ENCODE results near the gene TMTC2. TPM values are rescaled to one million over a fixed set of nuclear protein-coding genes. Genes with fewer than 3 reads are reported as not detected.

Gene TMTC2
- total and polyA plus RNA-seq, 2 donors (not counting 1 experiment from before 2014, with no cell fraction given), result 2.4 to 3.2 TPM

- Histone ChIP-seq H2AFZ (ENCODE audit: insufficient read depth, low read depth, low read length, poor library complexity, severe bottlenecking) (no peak overlapping the region), H3K27me3 (replicated peaks in 1 of 4; ENCODE audit: control extremely low read depth in 1 of 4, control insufficient read depth in 3 of 4, insufficient read depth in 4 of 4, low read length in 3 of 4) (no peaks in the 10 kb centered on the region), H3K4me1 (ENCODE audit: control insufficient read depth in 2 of 2, insufficient read depth in 2 of 2, low read length in 2 of 2) (no peaks in the 10 kb centered on the region), H3K4me3 (ENCODE audit: control extremely low read depth in 1 of 5, extremely low read depth in 1 of 5, insufficient read depth in 1 of 5, low read depth in 2 of 5, low read length in 4 of 5) (no peak overlapping the region), H3K79me2 (ENCODE audit: control insufficient read depth, insufficient read depth, low read length) (no peaks in the 10 kb centered on the region), H3K9me3 (ENCODE audit: control extremely low read depth in 1 of 3, control insufficient read depth in 2 of 3, insufficient read depth in 1 of 3, low read length in 2 of 3) (peaks cover 0 to 1% (median 0%) of the 10 kb centered on the region in 3 donors), H3K36me3 (replicated peaks in 1 of 2; ENCODE audit: control extremely low read depth in 1 of 2, control insufficient read depth in 1 of 2, extremely low read depth in 1 of 2, insufficient read depth in 2 of 2, low read length in 1 of 2) (no peaks in the 10 kb centered on the region), H3K4me2 (replicated peaks; ENCODE audit: low read depth, low read length, poor library complexity, severe bottlenecking) (no peak overlapping the region), H3K9ac (ENCODE audit: low read length) (no peak overlapping the region), H3K27ac (ENCODE audit: low read length in 2 of 2) (no peak overlapping the region), H4K20me1 (ENCODE audit: control insufficient read depth, insufficient read depth, low read length, poor library complexity, severe bottlenecking) (no peaks in the 10 kb centered on the region)
- CTCF ChIA-PET, result no interaction called here
- intact Hi-C loops (cut with micrococcal nuclease), result no loop called here
- Mint-ChIP-seq H3K4me1 (no peaks in the 10 kb centered on the region), H3K27me3 (peaks cover 6% of the 10 kb centered on the region), H3K27ac (no peak overlapping the region), H3K9me3 (ENCODE audit: insufficient read depth) (no peaks in the 10 kb centered on the region), H3K4me3 (no peak overlapping the region)
- no peak for ATAC-seq (ENCODE audit: low read depth)
- POLR2A ChIA-PET, result no interaction called here
- no peak for TF ChIP-seq EZH2 (IDR thresholded peaks at IDR 0.05; ENCODE audit: borderline replicate concordance, insufficient read depth, low read depth, low read length, poor library complexity, severe bottlenecking)
- no peak for TF ChIP-seq CTCF (IDR thresholded peaks at IDR 0.05)
- WGBS (ENCODE audit: insufficient coverage), result no CpG with 5 or more reads among the region's 1 CpG
- DNase-seq, result no peak
Measured at GRCh38 chr12:82652071-82652470, 34.6 kb upstream of the TMTC2 start.

GRCh38 chr12:82655751-82656150 is 31.0 kb upstream of the TMTC2 start:
- H3K36me3 ChIP-seq (replicated peaks in 1 of 2; ENCODE audit: control extremely low read depth in 1 of 2, control insufficient read depth in 1 of 2, extremely low read depth in 1 of 2, insufficient read depth in 2 of 2, low read length in 1 of 2), result no peaks in the 10 kb centered on the region
- DNase-seq (no peak), ATAC-seq (ENCODE audit: low read depth) (no peak)
- H3K4me3 ChIP-seq (ENCODE audit: control extremely low read depth in 1 of 5, extremely low read depth in 1 of 5, insufficient read depth in 1 of 5, low read depth in 2 of 5, low read length in 4 of 5), result no peak overlapping the region
- no peak overlapping the region for H3K27ac ChIP-seq (ENCODE audit: low read length in 2 of 2)
- no peak overlapping the region for H2AFZ ChIP-seq (ENCODE audit: insufficient read depth, low read depth, low read length, poor library complexity, severe bottlenecking)
- H3K27me3 Mint-ChIP-seq, result peaks cover 6% of the 10 kb centered on the region
- H3K9me3 ChIP-seq (ENCODE audit: control extremely low read depth in 1 of 3, control insufficient read depth in 2 of 3, insufficient read depth in 1 of 3, low read length in 2 of 3), result peaks cover 0 to 10% (median 1%) of the 10 kb centered on the region in 3 donors
- TF ChIP-seq CTCF (IDR thresholded peaks at IDR 0.05) (no peak), EZH2 (IDR thresholded peaks at IDR 0.05; ENCODE audit: borderline replicate concordance, insufficient read depth, low read depth, low read length, poor library complexity, severe bottlenecking) (no peak)
- no peak overlapping the region for H3K4me2 ChIP-seq (replicated peaks; ENCODE audit: low read depth, low read length, poor library complexity, severe bottlenecking)
- no peaks in the 10 kb centered on the region for H3K79me2 ChIP-seq (ENCODE audit: control insufficient read depth, insufficient read depth, low read length)
- no peaks in the 10 kb centered on the region for H3K4me1 ChIP-seq (ENCODE audit: control insufficient read depth in 2 of 2, insufficient read depth in 2 of 2, low read length in 2 of 2)
- 89% methylated on average over 3 of the region's 4 CpGs for WGBS (ENCODE audit: insufficient coverage)
- H3K27ac Mint-ChIP-seq, result no peak overlapping the region
- ChIA-PET POLR2A (no interaction called here), CTCF (no interaction called here)
- no peaks in the 10 kb centered on the region for H3K27me3 ChIP-seq (replicated peaks in 1 of 4; ENCODE audit: control extremely low read depth in 1 of 4, control insufficient read depth in 3 of 4, insufficient read depth in 4 of 4, low read length in 3 of 4)
- H3K9me3 Mint-ChIP-seq (ENCODE audit: insufficient read depth), result no peaks in the 10 kb centered on the region
- H3K4me1 Mint-ChIP-seq, result no peaks in the 10 kb centered on the region
- H4K20me1 ChIP-seq (ENCODE audit: control insufficient read depth, insufficient read depth, low read length, poor library complexity, severe bottlenecking), result no peaks in the 10 kb centered on the region
- no peak overlapping the region for H3K4me3 Mint-ChIP-seq
- intact Hi-C loops (cut with micrococcal nuclease), result no loop called here
- H3K9ac ChIP-seq (ENCODE audit: low read length), result no peak overlapping the region

Measured in B cell (primary cell).